Mucosa of stomach (tissue), 1 donor: ENCODE data around the gene NOG.

ENCODE experiments used
- H3K27me3 ChIP-seq: one replicate; pipeline ENCODE4 v1.7.0; 2013; ENCODE audit warnings: mild to moderate bottlenecking, low read length; ENCODE audit not compliant: control insufficient read depth, insufficient read depth
- H3K36me3 ChIP-seq: one replicate; pipeline ENCODE4 v1.7.0; 2013; ENCODE audit warnings: low read length; ENCODE audit not compliant: control insufficient read depth, insufficient read depth
- H3K4me1 ChIP-seq: one replicate; pipeline ENCODE4 v1.7.0; 2013; ENCODE audit warnings: mild to moderate bottlenecking, low read length; ENCODE audit not compliant: control insufficient read depth, insufficient read depth
- H3K4me3 ChIP-seq: one replicate; pipeline ENCODE4 v1.7.0; 2013; ENCODE audit warnings: low read length
- H3K9ac ChIP-seq: one replicate; pipeline ENCODE4 v1.7.0; 2013; ENCODE audit warnings: mild to moderate bottlenecking, low read length, moderate library complexity
- H3K9me3 ChIP-seq: one replicate; pipeline ENCODE4 v1.7.0; 2013; ENCODE audit warnings: mild to moderate bottlenecking, low read length, moderate library complexity; ENCODE audit not compliant: control insufficient read depth
- donor health status: Pancreatic carcinoma.

NOG gene

DNA sequence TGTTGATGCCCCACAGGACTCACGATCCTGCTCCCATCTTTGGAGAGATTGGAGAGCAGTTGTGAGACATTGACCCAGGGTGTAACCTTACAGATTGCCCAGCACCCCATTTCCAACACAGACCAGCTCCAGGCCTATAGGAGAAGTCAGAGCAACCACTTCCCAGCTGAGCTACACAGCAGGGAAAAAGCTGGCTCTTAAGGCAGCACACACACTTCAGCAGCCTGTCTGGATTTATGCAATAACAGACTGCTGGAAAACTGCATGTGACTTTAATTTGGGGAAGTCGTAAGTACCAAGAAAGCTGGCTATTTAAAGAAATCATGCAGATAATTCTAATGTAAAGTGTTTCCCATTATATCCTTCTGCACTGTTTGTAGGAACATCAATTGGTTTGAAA, 30.8 kb downstream of the NOG start:
- H3K9me3 ChIP-seq, result no peaks in the 10 kb centered on the region
- no peak overlapping the region for H3K9ac ChIP-seq
- H3K27me3 ChIP-seq, result no peaks in the 10 kb centered on the region
- H3K4me1 ChIP-seq, result no peaks in the 10 kb centered on the region
- H3K4me3 ChIP-seq, result no peak overlapping the region
- H3K36me3 ChIP-seq, result no peaks in the 10 kb centered on the region

DNA sequence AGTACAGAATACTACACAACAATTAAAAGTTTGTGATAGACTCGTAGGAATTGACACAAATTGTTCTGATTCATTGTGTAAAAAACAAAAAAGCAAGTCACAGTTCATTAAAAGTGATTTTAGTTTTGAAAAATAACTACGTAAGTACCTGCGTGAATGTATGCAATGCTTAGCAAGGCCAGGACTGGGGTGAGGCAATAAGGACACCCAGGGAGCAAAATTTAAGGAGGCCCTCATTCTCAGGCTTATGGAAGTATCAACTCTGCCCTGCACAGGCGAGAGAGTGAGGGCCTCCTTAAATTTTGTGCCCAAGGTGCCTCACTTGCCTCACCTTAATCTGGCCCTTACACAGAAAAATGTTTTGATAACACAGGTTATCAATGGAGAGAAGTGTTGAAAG, 31.4 kb downstream of the NOG start:
- H3K36me3 ChIP-seq, result no peaks in the 10 kb centered on the region
- H3K9ac ChIP-seq, result no peak overlapping the region
- no peak overlapping the region for H3K4me3 ChIP-seq
- H3K9me3 ChIP-seq, result no peaks in the 10 kb centered on the region
- H3K27me3 ChIP-seq, result no peaks in the 10 kb centered on the region
- no peaks in the 10 kb centered on the region for H3K4me1 ChIP-seq

DNA sequence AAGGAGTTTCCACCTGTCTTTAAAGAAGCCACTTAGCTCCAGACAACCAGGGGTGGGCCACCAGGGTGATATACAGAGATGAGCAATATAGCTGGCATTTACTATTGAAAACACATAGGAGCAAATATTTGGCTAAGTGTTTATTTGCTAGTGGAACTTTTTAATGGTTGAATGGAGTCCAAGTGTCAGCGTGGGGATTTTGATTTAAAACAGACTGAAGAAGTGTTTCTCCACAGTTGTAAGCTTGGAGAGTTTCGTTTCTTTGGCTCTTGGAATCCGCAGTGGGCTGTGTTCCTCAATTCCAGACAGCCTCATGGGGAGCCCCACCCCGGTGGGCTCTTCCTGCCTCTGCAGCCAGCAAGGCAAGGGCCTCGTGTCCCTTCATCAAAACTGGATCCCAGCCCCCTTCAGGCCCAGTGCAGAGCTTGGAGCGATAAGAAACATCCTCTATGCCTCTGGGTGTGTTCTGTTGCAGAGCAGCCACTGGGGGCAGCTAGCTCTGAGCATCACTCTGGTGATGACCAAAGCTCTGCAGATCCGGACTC, 36.1 kb downstream of the NOG start:
- Histone ChIP-seq H3K4me3 (no peak overlapping the region), H3K4me1 (no peaks in the 10 kb centered on the region), H3K9ac (no peak overlapping the region), H3K27me3 (no peaks in the 10 kb centered on the region), H3K9me3 (no peaks in the 10 kb centered on the region), H3K36me3 (no peaks in the 10 kb centered on the region)

DNA sequence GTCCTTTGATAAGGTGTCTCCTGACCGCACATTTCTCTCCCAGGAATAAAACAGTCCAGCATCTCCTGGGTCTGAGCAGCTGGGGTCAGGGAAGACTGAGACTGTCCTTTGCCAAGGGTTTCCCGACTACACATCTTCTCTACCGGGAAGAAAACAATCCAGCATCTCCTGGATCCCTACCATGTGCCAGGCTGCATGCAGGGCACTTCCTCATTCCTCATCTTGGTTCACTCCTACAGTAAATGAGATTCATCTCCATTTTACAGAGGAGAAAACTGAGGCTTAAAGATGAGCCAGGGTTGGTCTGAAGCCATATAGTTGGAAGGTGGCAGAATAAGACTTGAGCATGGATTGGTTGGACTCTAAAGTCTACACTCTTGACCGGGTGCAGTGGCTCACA, 36.7 kb downstream of the NOG start:
- H3K9ac ChIP-seq, result no peak overlapping the region
- H3K27me3 ChIP-seq, result no peaks in the 10 kb centered on the region

DNA sequence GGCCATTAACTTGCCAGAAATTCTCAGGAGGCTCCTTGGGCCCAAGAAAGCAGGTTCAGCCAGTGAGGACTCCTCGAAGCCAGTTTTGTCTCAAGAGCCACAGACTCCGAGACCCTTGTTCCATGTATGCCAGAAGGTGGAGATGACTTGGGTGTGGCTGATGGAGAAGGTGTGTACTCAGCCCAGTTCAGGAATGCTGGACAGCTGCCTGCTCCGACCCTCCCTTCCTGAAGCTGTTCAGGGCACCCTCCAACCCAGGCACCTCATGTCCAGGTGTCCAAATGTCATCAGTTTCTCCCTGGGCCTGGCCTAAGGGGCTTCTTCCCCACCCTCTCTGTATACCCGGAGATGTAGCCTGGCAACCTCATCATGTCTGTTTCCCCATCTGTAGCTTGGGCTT, 40.2 kb downstream of the NOG start:
- no peak overlapping the region for H3K4me3 ChIP-seq
- H3K27me3 ChIP-seq, result peaks cover 3% of the 10 kb centered on the region
- H3K36me3 ChIP-seq, result no peaks in the 10 kb centered on the region
- H3K9ac ChIP-seq, result no peak overlapping the region
- H3K4me1 ChIP-seq, result no peaks in the 10 kb centered on the region
- no peaks in the 10 kb centered on the region for H3K9me3 ChIP-seq

More for the DNA sequence above, 36.7 kb downstream of the NOG start:
- Histone ChIP-seq H3K36me3 (no peaks in the 10 kb centered on the region), H3K4me1 (no peaks in the 10 kb centered on the region), H3K4me3 (no peak overlapping the region), H3K9me3 (no peaks in the 10 kb centered on the region)

DNA sequence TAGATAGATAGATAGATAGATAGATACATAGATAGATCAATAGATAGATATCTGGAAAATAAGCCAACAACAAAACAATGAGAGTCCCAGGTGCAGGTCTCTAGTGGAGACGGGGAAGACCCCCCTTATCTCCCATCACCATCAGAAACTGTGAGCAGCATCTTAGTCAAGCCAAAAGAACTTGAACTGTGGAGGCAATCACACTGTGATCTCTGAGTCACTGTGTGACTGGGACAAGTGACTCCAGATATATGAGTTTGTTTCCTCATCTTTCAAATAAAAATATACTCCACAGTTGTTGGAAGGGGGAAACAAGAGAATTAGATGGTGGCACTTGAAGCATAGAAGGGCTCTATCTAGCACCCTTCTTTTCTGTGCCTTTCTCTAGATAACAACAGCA, 42.1 kb downstream of the NOG start:
- H3K9me3 ChIP-seq, result no peaks in the 10 kb centered on the region
- no peaks in the 10 kb centered on the region for H3K4me1 ChIP-seq
- no peak overlapping the region for H3K9ac ChIP-seq
- H3K27me3 ChIP-seq, result peaks cover 11% of the 10 kb centered on the region
- no peak overlapping the region for H3K4me3 ChIP-seq
- H3K36me3 ChIP-seq, result no peaks in the 10 kb centered on the region

DNA sequence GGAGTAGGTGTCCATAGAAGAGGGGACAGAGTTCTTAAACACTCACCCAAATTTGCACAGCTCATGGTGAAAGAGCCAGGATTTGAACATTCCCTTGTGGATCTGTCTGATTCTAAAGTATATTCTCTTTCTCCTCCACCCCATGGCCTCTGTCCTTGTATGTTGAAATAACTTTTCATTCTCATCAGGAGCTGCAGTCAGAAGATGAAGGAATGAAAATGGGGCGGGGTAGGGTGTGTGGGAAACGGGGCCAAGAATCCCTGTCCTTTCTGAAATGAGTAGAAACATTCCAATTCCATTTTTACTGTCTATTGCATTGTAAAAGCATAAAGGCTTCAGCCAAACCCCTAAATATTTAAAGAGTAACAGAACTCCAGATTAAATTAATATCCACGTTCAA, 42.8 kb downstream of the NOG start:
- Histone ChIP-seq H3K27me3 (peaks cover 11% of the 10 kb centered on the region), H3K9ac (no peak overlapping the region), H3K4me1 (no peaks in the 10 kb centered on the region), H3K4me3 (no peak overlapping the region), H3K9me3 (no peaks in the 10 kb centered on the region), H3K36me3 (no peaks in the 10 kb centered on the region)

DNA sequence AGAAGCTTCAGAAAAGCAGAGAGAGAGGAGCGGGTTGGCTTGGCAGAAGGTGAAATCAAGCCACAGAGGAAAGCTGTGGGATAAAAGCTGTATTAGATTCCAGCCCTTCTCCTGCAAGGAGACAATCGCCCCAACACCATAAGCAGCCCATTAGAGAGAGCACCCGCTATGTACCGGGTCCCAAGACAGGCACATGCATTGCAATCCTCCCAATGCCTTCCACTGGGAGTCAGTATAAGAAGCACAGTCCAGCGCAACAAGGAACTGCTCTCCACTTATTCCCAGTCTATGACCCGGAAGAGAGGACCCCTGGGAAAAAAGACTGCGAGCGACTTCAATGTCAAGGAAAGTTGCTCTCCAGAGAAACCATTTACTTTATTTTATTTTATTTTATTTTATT, 43.8 kb downstream of the NOG start:
- H3K9me3 ChIP-seq, result no peaks in the 10 kb centered on the region
- no peak overlapping the region for H3K4me3 ChIP-seq
- H3K27me3 ChIP-seq, result peaks cover 11% of the 10 kb centered on the region
- no peaks in the 10 kb centered on the region for H3K36me3 ChIP-seq
- H3K4me1 ChIP-seq, result no peaks in the 10 kb centered on the region
- no peak overlapping the region for H3K9ac ChIP-seq

DNA sequence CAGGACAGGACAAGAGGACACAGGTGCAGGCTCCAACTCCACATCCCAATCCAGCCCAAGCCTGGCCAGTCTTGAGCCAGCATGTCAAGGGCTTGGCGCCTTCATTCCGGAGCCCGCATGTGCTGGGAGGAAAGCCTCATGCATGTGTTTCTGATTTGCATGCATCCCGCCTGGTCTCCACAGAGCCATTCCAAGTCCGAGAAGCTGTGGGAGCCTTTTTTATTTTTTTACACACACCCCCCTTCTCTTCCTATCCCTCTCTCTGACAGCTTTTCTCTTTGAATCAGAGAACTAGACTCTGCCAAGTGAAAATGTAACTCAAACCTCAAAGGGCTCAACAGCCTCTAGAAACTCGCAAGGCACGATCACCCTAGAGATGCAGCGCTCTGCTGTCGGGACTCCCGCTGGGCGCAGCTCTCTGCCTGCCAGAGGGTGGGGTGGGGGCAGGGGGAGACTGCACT, 45.1 kb downstream of the NOG start:
- Histone ChIP-seq H3K4me3 (no peak overlapping the region), H3K9ac (no peak overlapping the region), H3K27me3 (peaks cover 11% of the 10 kb centered on the region), H3K36me3 (no peaks in the 10 kb centered on the region), H3K4me1 (no peaks in the 10 kb centered on the region), H3K9me3 (no peaks in the 10 kb centered on the region)

DNA sequence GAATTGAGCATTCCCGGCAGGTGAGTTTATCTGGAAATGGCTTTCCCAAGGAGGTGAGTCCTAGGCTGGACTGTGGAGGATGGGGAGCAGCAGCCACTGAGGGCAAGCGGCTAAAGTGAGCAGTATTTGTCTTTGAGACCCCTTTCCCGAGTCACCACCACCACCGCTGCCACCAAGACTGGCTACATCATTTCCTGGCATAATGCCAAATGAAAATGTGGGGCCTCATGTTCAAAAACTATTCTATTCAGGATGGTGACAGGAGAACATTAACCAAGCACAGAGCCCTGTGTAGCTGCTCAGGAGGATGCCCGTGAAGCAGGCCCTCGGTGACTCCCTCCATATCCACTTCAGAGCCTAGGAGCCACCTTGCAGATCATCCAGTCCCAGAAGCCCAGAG, 46.0 kb downstream of the NOG start:
- Histone ChIP-seq H3K4me3 (no peak overlapping the region), H3K27me3 (peaks cover 11% of the 10 kb centered on the region), H3K9ac (no peak overlapping the region), H3K9me3 (no peaks in the 10 kb centered on the region), H3K4me1 (no peaks in the 10 kb centered on the region), H3K36me3 (no peaks in the 10 kb centered on the region)

DNA sequence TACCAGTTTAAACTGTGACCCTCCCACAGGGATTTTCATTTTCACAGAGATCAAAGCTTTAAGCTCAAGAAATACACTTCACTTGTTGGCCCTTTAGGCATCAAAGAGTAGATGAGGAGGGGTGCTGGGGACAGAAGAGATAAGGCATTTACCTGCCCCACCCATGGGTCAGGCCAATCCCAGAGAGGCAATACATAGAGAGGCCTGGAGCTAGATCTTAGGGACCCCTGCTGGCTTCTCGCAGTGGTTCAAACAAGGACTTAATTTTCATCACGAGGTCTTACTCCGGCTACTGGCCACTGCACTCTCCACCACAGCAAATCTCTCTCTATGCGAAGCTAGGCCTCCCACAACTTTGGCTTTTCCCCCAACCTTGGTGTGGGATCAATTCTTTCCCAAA, 46.6 kb downstream of the NOG start:
- no peaks in the 10 kb centered on the region for H3K4me1 ChIP-seq
- no peak overlapping the region for H3K9ac ChIP-seq
- no peaks in the 10 kb centered on the region for H3K9me3 ChIP-seq
- H3K36me3 ChIP-seq, result no peaks in the 10 kb centered on the region
- H3K4me3 ChIP-seq, result no peak overlapping the region
- peaks cover 11% of the 10 kb centered on the region for H3K27me3 ChIP-seq

DNA sequence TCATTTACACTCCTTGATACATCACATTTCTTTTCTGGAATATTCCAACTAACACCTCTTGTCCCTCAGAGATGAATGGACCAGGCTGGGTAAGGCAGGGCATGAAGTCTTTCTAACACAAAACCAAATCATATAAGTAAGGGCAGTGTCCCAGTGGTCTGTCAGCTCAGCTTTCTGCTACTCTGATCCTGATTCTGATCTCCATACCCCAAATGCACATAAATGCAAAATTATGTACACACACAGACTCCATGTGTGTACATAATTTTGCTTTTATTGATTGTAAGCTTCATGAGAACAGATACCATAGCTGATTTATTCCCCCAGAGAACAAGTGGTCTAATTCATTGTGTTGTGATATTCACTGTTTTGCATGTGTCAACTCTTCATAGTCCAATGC, 47.9 kb downstream of the NOG start:
- H3K36me3 ChIP-seq, result no peaks in the 10 kb centered on the region
- peaks cover 11% of the 10 kb centered on the region for H3K27me3 ChIP-seq
- H3K9ac ChIP-seq, result no peak overlapping the region
- H3K4me3 ChIP-seq, result no peak overlapping the region
- H3K4me1 ChIP-seq, result no peaks in the 10 kb centered on the region
- no peaks in the 10 kb centered on the region for H3K9me3 ChIP-seq

DNA sequence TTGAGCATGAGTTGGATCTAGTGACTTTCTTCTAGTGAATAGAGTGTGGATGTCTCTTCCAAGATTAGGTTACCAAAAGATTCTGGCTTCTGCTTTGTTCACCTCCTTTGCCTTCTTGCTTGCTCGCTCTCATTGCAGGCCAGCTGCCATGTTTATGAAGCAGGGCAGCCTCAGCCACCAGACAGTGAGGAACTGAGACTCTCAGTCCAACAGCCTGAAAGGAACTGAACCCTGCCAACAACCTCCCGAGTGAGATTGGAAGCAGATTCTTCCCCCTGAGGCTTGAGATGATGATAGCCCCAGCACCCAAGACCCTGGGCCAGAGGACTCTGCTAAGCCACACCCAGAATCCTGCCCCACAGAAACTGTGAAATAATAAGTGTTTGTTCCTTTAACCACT, 48.4 kb downstream of the NOG start:
- H3K9me3 ChIP-seq, result no peaks in the 10 kb centered on the region
- H3K4me3 ChIP-seq, result no peak overlapping the region
- H3K9ac ChIP-seq, result no peak overlapping the region
- no peaks in the 10 kb centered on the region for H3K36me3 ChIP-seq
- peaks cover 11% of the 10 kb centered on the region for H3K27me3 ChIP-seq
- no peaks in the 10 kb centered on the region for H3K4me1 ChIP-seq
